Nucleus accumbens (tissue), 56 donors: ENCODE measurements around the gene PRKAR1B.

Experiments used
- DNase-seq, 56 donors: peaks; one replicate each; lab custom pipeline; 2025; lab: John Stamatoyannopoulos, UW

PRKAR1B gene

DNA sequence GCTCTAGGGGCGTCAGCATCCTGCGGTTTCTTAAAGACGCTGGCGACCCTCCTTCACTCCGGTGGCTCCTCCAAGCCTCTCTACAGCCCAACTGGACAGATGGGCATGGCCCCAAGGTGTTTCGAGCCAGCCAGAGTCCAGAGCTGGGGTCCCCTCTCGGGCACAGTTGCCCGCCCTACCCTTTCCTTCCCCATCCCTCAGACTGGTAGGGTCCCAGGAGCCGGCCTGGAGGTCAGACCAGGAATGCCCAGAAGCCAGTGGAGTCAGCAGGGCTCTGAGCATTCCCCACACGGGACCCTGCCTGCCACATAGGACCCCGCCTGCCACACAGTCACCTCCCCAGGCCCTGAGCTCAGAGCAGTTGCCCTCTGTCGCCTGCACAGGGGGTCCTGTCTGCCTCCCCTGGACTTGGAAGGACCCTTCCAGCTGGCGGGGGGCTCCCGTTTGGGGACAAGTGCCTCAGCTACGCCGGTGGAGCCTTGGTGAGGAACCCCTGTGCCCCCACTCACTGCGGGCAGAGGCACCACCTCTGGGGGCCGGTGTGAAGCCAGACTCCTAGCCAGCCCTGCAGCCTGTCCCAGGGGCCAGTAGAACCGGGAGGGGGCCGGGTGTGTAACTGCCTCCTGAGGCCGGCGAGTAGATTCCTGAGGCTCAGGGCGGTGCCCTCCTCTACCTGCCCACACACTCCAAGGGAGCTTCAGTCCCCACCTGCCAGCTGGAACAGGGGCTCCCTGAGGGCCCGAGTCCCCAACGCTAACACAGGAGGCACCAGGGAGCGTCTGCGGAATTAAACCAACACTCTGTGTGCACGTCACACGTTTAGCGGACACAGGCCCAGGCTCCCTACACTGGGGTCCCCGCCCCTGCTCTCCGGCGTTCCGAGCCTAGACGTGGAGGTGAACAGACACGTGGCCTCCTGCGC is 188.1 kb downstream of the PRKAR1B start:
- no peak for DNase-seq

DNA sequence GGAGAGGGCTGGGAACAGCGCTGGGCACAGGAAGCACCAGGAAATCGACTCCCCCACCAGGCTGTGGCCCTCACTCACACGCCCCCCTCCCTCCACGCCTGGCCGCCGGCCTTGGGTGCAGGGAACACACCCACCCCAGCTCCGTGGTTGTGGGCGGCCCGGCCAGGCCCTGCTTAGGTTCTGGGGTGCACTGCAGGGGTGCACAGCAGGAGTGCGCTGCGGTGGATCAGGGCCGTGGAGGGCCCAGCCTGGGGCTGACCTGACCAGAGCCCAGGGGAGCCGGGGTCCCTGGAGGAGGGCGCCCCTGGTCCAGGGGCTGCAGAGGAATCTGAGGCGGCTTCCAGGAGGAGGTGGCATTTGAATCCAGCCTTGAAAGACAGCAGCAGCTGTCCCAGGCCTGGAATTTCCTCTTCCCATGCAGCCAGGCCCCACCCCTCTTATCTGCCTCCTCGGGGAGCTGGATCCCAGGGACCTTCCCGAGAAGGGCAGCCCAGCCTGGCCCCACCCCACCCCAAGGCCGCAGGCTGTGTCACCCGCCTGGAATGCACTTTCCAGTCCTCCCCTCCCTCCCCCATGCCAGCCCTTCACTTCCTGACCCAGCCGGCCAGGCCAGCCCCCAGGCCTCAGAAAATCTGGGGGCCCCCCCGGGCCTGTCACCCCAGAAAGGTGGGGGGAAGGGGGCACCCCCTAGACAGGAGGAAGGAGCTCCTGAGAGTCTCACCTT is 189.0 kb downstream of the PRKAR1B start:
- DNase-seq: no peak

DNA sequence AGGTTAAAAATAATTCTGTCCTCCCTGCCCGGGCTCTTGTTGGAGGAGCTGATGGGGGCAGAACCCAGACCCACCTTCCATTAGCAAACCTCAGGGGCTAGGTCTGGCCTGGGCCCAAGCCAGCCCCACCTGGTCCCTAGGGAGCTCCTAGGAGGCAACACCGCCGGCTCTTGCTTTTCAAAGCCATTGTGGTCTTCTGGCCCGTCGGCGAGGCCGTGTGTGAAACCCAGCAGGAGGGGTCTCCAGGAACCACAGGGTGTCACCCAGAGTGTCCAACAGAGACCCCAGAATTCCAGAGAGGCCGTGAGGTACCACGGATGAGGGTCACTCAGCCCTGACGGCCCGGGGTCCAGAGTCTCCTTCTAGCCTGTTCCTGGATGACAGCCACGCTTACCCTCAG is 190.8 kb downstream of the PRKAR1B start:
- DNase-seq: no peak

DNA sequence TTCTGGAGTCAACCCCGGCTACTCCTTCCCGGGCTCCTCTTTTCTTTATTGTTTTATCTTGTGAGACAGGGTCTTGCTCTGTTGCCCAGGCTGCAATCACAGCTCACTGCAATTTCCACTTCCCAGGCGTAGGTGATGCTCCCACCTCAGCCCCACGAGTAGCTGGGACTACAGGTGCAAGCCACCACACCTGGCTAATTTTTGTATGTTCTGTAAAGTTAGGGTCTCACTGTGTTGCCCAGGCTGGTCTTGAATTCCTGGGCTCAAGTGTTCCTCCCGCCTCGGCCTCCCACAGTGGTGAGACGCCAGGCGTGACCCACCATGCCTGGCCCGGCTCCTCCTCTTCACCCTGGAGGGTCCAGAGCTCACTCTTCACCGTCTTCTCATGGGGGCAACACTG is 192.1 kb downstream of the PRKAR1B start:
- DNase-seq: no peak

DNA sequence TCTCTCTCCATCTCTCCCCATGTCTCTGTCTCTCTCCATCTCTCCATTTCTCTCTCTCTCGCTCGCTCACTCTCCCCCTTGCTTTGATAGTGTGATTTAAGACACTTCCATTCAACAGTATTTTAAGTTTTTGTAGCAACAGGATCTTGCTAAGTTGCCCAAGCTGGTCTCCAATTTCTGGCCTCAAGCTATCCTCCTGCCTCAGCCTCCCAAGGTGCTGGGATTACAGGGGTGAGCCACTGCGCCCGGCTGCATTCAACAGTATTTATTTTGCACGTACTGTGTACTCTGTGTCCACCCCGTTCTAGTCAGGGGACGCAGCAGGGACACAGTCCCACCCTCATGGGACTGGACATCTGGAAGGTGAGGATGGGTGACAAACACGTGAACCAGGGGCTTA is 193.0 kb downstream of the PRKAR1B start:
- DNase-seq: no peak

DNA sequence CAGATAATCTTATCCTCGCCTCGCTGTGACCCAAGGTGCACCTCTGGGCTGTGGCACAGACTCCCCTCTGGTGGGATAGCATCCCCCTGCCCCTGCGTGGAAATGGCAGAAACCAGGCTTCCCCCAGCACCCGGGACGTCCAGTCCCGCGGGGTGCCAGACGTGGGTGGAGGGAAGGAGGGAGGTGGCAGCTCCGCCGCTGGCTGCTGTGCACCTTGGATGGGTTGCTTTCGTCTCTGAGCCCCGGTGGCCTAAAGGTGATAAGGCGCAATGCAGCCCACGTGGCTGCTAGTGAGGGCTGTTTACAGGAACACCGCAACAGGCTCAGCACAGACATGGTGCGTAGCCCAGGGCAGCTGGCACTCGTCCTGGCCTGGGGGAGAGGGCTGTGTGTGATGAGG is 193.8 kb downstream of the PRKAR1B start:
- no peak for DNase-seq

DNA sequence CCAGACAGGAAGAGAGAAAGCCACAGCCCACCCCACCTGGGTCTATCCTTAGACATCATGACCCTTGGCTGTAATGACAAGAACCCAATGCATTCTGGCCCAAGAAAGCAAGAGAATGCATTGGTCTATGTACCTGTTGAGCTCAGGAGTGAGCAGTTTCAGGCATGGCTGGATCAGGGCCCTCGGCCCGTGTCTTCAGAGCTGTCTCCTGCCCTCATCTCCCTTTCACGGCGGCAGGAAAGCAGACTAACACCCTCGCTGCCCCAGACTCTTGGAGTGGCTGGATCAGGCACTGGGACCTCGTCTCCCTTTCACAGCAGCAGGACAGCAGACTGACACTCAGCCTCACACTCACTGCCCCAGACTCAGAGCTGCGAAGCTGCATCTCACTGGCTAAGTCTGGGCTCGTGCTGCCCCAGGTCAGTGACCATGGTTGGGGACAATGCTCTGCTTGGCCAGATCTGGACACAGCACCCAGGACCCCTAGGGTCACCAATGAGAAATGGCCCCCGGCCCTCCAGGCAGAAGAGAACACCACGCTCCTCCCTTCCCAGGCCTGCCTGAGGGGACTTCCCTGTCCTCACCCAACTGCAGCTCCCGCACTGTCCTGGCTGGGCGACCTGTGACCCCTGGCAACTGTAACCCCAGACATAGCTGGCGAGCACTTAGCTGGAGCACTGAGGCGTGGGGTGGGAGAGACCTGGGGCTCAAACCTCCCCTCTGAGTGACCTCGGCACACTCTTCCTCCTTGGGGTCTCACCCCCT is 194.5 kb downstream of the PRKAR1B start:
- DNase-seq: no peak

DNA sequence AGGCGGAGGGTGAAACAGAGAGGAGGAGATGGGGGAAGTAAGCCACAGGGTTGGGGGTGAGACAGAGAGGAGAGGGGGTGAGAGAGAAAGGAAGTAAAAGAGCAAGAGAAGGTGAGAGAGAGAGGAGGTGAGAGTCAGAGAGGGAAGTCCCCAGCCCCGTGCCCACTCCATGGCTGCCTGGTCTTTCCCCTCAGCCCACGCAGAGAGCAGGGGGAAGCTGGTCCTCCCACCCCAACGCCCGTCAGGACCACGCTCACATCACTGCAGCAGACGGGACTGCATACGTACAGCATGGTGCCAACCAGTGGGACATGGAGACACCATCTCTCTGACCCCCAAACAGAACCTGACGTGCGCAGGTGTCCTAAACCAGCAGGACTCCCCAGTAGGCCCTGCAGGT is 195.3 kb downstream of the PRKAR1B start:
- no peak for DNase-seq

DNA sequence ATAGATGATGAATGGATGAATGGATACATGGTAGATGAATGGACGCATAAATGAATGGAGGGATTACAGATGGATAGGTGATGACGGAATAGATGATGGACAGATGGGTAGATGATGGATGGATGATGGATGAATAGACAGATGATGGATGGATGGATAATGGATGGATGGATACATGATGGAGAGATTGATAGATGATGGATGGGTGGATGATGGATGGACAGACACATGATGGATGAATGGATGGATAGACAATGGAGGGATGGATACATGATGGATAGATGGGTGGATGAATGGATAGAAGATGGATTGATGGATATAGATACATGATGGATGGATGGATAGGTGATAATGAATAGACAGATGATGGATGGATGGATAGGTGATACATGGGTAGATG is 198.6 kb downstream of the PRKAR1B start:
- DNase-seq: no peak

DNA sequence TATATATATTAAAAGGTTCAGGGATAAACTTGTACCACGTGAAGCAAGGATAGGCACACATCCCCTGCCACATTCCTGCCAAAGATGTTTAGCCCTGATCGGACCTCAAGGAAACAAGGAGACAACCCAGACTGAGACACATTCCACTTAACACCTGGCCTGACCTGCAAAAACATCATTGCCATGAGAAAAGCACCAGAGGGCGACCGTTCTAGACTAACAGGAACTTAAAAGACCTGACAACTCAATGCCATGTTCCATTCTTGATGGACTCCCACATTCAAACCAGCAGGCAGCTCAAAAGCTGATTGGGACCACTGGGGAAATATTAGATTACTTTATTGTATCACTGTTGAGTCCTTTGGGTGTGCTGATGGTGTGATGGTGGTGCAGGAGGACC is 199.4 kb downstream of the PRKAR1B start:
- no peak for DNase-seq

DNA sequence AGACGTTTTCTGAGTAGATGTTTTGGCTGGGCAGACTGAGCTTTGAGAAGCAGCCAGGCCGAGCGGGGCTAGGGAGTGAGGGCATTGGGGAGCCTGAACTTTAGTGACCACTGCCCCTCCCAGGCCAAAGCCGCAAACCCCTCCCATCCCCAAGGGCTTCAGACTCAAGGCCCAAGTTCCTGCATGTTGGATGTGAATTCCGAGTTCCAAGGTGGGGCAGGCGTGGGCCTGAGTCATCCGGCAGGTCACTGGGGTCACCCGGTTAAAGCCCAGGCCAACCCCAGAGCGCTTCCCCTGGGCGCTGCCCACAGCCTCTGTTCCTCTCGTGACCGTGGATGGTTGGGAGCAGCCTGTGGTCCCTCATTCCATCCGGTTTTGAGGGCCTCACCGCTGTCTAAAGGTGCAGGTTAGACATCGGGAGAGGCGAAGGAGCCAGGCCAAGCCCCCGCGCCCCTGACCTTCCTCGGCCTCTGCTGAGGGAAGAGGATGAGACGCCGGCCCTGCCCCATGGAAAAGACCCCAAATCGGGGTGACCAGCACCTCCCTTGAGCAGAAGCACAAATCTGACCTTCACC is 200.5 kb downstream of the PRKAR1B start:
- DNase-seq: no peak

DNA sequence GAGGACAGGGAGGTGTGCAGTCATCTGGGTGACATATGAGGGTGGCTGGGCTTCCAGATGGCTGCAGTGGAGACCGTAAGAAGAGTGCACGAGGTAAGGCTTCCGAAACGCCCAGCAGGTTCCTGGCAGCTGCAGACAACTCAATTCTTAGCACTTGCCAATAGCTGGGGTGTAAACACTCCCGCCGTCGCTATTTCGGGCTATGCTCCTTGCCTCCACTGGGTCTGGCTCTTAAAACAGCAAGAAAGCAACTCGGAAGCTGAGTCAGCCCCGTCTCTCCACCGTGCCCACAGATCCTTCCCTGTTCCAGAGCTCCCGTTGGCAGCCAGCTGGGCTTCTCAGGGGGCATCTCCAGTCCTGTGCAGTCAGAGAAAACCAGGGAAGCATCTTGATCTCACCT is 201.3 kb downstream of the PRKAR1B start:
- DNase-seq: peak in 1 of 56 donors; percentile 20

DNA sequence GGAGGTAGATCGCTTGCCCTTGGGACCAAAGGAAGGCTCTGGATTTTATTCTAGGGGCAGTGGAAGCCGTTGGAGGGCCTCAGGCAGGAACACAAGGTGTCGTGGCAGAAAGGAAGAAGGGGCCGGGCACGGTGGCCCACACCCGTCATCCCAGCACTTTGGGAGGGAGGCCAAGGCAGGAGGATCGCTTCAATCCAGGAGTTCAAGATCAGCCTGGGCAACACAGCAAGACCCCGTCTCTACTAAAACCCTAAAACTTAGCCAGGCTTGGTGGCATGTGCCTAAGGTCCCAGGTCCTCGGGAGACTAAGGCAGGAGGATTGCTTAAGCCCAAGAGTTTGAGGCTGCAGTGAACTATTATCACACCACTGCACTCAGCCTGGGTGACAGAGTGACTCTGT is 202.3 kb downstream of the PRKAR1B start:
- no peak for DNase-seq

DNA sequence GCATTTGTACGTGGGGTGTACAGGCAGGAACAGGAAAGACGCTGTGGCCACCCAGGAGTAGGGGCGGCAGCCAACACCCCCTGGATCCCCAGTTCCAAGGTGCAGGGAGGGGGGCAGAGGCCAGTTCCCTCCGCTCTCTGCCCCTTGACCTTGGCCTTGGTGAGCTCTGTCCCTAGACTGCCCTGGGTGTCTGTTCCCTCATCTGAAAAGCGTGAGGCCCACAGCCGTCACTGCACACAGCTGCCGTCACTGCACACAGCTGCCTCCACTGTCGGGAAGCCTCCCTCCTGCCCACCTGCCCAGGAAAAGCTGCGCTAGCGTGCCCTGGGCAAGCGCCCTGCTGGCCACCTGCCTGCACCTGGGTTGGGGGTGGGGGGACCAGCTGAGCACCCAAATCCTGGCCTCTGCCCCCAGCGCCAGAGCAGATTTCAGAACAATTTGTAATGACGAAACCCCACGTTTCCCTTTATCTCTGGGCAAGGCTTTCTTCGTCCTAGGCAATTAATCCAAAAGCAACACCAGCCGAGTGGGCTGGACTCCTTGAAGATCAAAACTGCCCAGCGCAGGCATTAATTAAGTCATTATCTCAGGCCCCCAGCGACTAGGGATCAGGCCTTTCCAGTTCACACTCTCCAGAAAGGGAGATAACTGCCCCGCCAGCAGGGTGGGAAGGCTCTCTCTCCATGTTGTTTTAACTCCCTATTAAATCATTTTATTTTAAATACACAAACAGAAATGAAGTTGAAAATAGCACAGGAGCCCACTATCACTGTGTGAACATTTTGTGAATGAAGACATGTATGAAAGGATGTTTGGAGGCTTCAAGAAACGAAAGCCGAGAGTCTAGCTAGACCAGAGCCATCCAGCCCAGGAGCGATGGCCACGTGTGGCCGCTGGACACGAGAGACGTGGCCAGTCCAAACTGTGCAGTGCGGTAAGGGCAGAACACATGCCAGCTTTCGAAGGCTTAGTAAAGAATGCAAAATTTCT is 203.4 kb downstream of the PRKAR1B start:
- DNase-seq: no peak

DNA sequence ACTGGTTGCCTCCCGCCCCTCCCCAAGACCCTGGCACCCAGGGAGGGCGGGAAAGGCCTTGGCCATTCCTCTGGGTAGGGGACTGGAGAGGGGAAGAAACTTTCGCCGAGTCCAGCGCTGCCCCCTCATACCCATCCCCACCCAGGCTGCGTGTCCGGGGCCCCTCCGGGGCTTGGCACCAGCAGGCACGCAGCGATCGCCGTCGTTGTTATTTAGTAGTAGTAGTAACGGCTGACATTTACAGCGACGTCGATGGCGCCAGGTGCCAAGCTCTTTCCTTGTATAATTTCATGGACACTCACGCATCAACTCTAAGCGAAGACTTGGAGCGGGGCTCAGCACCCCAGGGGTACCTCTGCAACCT is 204.1 kb downstream of the PRKAR1B start:
- no peak for DNase-seq

DNA sequence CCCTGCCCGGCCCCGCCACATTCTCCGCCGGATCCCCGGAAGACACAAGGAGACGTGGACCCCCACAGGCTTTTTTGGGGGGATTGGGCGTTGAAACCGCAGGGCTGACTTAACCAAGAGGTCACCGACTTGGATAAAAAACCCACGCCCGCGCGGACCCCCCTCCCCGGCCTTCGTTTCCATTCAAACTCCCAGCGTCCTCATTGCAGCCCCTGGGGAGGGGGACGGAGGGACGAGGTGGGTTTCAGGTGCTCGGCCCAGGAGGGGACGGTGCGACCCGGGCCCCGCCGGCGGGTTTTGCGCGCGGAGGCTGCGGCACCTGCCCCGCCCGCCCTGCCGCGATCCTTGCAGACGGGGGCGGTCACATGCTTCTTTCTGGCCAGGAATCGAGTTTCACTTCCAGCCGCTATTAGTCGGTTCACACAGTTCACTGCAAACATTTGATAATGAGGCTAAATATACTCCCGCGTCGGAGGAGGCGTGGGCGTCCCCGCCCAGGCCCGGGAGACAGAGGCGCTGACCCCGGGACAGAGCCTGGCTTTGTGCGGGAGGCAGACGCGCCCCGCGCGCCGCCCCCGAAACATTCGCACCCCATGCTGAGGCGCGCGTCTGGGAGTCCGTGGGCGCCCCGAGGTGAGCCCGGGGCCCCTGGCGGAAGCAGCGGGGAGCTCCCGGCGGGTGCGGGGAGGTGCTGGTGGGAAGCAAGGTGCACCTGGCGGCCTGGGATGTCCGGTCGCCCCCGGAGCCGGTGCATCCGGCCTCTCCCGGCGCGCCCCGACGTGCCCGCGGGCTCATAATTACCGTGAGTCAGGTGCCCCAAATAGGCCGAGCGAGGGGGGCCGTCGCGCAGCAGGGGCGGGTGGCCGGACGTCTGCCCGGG is 204.8 kb downstream of the PRKAR1B start:
- DNase-seq: peak in 29 of 56 donors; percentile 6 to 60 (median 31)

DNA sequence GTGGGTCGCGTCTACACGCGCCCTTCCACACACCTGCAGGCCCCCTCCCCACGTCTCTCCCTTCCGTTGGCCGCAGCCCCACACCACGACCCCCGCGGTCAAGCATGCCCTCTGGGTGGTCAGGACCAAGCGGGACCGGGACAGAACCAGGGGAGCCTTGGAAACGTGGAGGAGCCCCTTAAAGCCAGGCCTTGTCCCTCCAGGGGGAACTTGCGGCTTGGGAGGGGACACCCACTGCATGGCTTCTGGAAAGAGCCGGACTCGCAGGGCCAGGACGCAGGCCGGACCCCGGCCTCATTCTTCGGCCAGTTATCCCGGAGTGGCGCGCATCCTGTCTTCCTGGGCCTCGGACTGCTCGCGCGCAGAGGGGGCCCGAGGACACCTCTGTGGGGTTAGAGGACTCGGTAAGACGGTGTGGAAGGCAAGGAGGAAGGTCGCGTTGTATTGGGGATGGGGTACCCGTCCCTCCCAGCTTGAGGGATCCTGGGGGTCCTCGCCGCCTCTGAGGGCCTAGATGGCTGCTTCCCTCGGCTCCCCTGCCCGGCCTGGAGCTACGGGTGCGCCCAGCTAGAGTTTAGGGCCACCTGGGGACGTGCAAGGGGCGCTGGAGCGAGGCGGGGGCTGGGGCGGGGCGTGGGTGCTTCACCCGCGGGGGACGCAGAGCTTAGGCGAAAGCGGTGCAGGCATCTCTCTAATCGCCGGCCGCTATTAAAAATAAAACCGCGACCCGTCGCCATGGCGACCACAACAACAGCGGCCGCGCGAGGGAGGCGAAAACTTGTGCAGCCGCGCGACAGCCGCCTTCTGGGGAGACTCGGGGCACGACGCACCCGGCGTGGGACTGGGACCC is 205.6 kb downstream of the PRKAR1B start:
- DNase-seq: peak in 12 of 56 donors; percentile 8 to 58 (median 24)
